Activated CD4-positive, alpha-beta memory T cell treated with anti-CD3 and anti-CD28 coated beads for 36 hours (primary cell): ENCODE measurements around the gene TMEM145. TPM values are rescaled to one million over a fixed set of nuclear protein-coding genes. Genes with fewer than 3 reads are reported as not detected.

Experiments used
- CTCF ChIA-PET: fragments of 350-600 bp; sonication (Branson Sonifier 250); formaldehyde crosslinking; loops from one replicate; lab custom pipeline; 2021; ENCODE audit warnings: antibody characterized with exemption, inconsistent platforms; lab: Charles Lee
- POLR2A ChIA-PET: fragments of 350-600 bp; sonication (Branson Sonifier 250); formaldehyde crosslinking; loops from one replicate; lab custom pipeline; 2021; ENCODE audit warnings: antibody characterized with exemption; lab: Charles Lee
- DNase-seq: peaks from one replicate; pipeline ENCODE4 v3.0.0-alpha.2; 2020
- H3K27ac Mint-ChIP-seq: one replicate; pipeline ENCODE4 v1.8.0; 2021; ENCODE audit warnings: mixed read lengths
- H3K27me3 Mint-ChIP-seq: one replicate; pipeline ENCODE4 v1.8.0; 2021; ENCODE audit warnings: mixed read lengths
- H3K36me3 Mint-ChIP-seq: one replicate; pipeline ENCODE4 v1.8.0; 2021; ENCODE audit warnings: mixed read lengths
- H3K4me1 Mint-ChIP-seq: one replicate; pipeline ENCODE4 v1.8.0; 2021; ENCODE audit warnings: low read depth, mixed read lengths
- H3K4me3 Mint-ChIP-seq: one replicate; pipeline ENCODE4 v1.8.0; 2021; ENCODE audit warnings: mild to moderate bottlenecking, mixed read lengths
- H3K9me3 Mint-ChIP-seq: one replicate; pipeline ENCODE4 v1.8.0; 2021; ENCODE audit warnings: mixed read lengths
- intact Hi-C: fragments of 100-400 bp; cut with micrococcal nuclease; formaldehyde crosslinking; loops from one replicate; pipeline ENCODE4 v1.15.1; 2023
- total RNA-seq, 2 experiments: library from RNA; stranded (reverse); gene quantifications; one replicate each; pipeline ENCODE4 v1.2.3, GENCODE V29; 2021

The TMEM145 gene
- total RNA-seq, 2 experiments from 2014 or later, result 0.29 TPM; not detected in 1

GRCh38 chr19:42284591-42285341, 28.3 kb upstream of the TMEM145 start:
- DNase-seq, result peak; percentile 46

GRCh38 chr19:42285541-42285941, 27.6 kb upstream of the TMEM145 start:
- ChIA-PET CTCF (interaction anchor here (0.8 to 2.8 kb wide), 2 partner anchors 10 to 43 kb away, joined by 5 to 12 read pairs; partner anchors contain the start of gene GSK3A), POLR2A (interaction anchor here (1.5 to 1.9 kb wide), 2 partner anchors 43 to 153 kb away, joined by 4 to 7 read pairs; partner anchors contain the start of genes GSK3A and POU2F2)
- Mint-ChIP-seq H3K36me3 (peaks cover 9% of the 10 kb centered on the region), H3K27ac (peak overlapping the region; percentile 19), H3K4me1 (peaks cover 31% of the 10 kb centered on the region), H3K27me3 (no peaks in the 10 kb centered on the region), H3K4me3 (peak overlapping the region; percentile 76), H3K9me3 (no peaks in the 10 kb centered on the region)
- no peak for DNase-seq
- intact Hi-C loops, result loop anchor here (2.0 kb wide), 1 partner anchor 87 kb away; no protein-coding TSS in a partner anchor

More at GRCh38 chr19:42284591-42285341, 28.3 kb upstream of the TMEM145 start:
- Mint-ChIP-seq H3K27ac (peak overlapping the region; percentile 72), H3K9me3 (no peaks in the 10 kb centered on the region), H3K27me3 (no peaks in the 10 kb centered on the region), H3K4me1 (peaks cover 31% of the 10 kb centered on the region), H3K4me3 (peak overlapping the region; percentile 76), H3K36me3 (peaks cover 6% of the 10 kb centered on the region)
- CTCF ChIA-PET, result interaction anchor here (0.6 to 2.8 kb wide), 3 partner anchors 11 to 45 kb away, joined by 3 to 12 read pairs (median 5); partner anchors contain the start of gene GSK3A
- POLR2A ChIA-PET, result interaction anchor here (1.3 to 1.9 kb wide), 3 partner anchors 42 to 152 kb away, joined by 3 to 7 read pairs (median 4); partner anchors contain the start of genes GSK3A and POU2F2
- intact Hi-C loops, result loop anchor here (2.0 kb wide), 1 partner anchor 86 kb away; no protein-coding TSS in a partner anchor

GRCh38 chr19:42285988-42286348, 27.1 kb upstream of the TMEM145 start:
- Mint-ChIP-seq H3K27me3 (no peaks in the 10 kb centered on the region), H3K4me3 (peak overlapping the region; percentile 76), H3K27ac (peak overlapping the region; percentile 19), H3K9me3 (no peaks in the 10 kb centered on the region), H3K36me3 (peaks cover 9% of the 10 kb centered on the region), H3K4me1 (peaks cover 31% of the 10 kb centered on the region)
- DNase-seq, result no peak
- ChIA-PET CTCF (interaction anchor here (2.8 kb wide), 1 partner anchor 10 kb away, joined by 12 read pairs; no protein-coding TSS in a partner anchor), POLR2A (no interaction called here)
- intact Hi-C loops, result loop anchor here (2.0 kb wide), 1 partner anchor 87 kb away; no protein-coding TSS in a partner anchor

- intact Hi-C loops, result no loop called here
- POLR2A ChIA-PET, result no interaction called here
Observed at GRCh38 chr19:42286349-42287016, 26.6 kb upstream of the TMEM145 start.

GRCh38 chr19:42287017-42287826, 25.9 kb upstream of the TMEM145 start:
- peaks cover 25% of the 10 kb centered on the region for H3K4me1 Mint-ChIP-seq
- peaks cover 11% of the 10 kb centered on the region for H3K36me3 Mint-ChIP-seq
- H3K27me3 Mint-ChIP-seq, result no peaks in the 10 kb centered on the region
- DNase-seq, result no peak
- H3K27ac Mint-ChIP-seq, result no peak overlapping the region
- POLR2A ChIA-PET, result no interaction called here
- CTCF ChIA-PET, result interaction anchor here (0.6 to 2.8 kb wide), 4 partner anchors 8 to 154 kb away, joined by 3 to 12 read pairs (median 5); no protein-coding TSS in a partner anchor
- intact Hi-C loops, result no loop called here
- no peak overlapping the region for H3K4me3 Mint-ChIP-seq
- H3K9me3 Mint-ChIP-seq, result no peaks in the 10 kb centered on the region

More at GRCh38 chr19:42286349-42287016, 26.6 kb upstream of the TMEM145 start:
- H3K27me3 Mint-ChIP-seq, result no peaks in the 10 kb centered on the region
- DNase-seq, result no peak
- CTCF ChIA-PET, result interaction anchor here (2.8 kb wide), 1 partner anchor 9 kb away, joined by 12 read pairs; no protein-coding TSS in a partner anchor
- peak overlapping the region; percentile 19 for H3K27ac Mint-ChIP-seq
- peaks cover 27% of the 10 kb centered on the region for H3K4me1 Mint-ChIP-seq
- H3K36me3 Mint-ChIP-seq, result peaks cover 9% of the 10 kb centered on the region
- no peaks in the 10 kb centered on the region for H3K9me3 Mint-ChIP-seq
- H3K4me3 Mint-ChIP-seq, result no peak overlapping the region

GRCh38 chr19:42287827-42288107, 25.3 kb upstream of the TMEM145 start:
- Mint-ChIP-seq H3K4me1 (peaks cover 20% of the 10 kb centered on the region), H3K9me3 (no peaks in the 10 kb centered on the region), H3K36me3 (peaks cover 11% of the 10 kb centered on the region), H3K4me3 (no peak overlapping the region), H3K27me3 (no peaks in the 10 kb centered on the region), H3K27ac (no peak overlapping the region)
- CTCF ChIA-PET, result interaction anchor here (0.6 to 1.4 kb wide), 3 partner anchors 8 to 155 kb away, joined by 3 to 6 read pairs (median 4); no protein-coding TSS in a partner anchor
- intact Hi-C loops, result no loop called here
- POLR2A ChIA-PET, result no interaction called here
- DNase-seq, result no peak

GRCh38 chr19:42288387-42288786, 24.7 kb upstream of the TMEM145 start:
- POLR2A ChIA-PET, result no interaction called here
- intact Hi-C loops, result no loop called here
- Mint-ChIP-seq H3K4me3 (no peak overlapping the region), H3K27me3 (no peaks in the 10 kb centered on the region), H3K36me3 (peaks cover 14% of the 10 kb centered on the region), H3K4me1 (peaks cover 20% of the 10 kb centered on the region), H3K27ac (no peak overlapping the region), H3K9me3 (no peaks in the 10 kb centered on the region)
- DNase-seq, result no peak
- CTCF ChIA-PET, result interaction anchor here (1.4 to 2.1 kb wide), 2 partner anchors 9 to 10 kb away, joined by 4 to 6 read pairs; no protein-coding TSS in a partner anchor

GRCh38 chr19:42288881-42289555, 24.1 kb upstream of the TMEM145 start:
- Mint-ChIP-seq H3K4me3 (no peak overlapping the region), H3K9me3 (no peaks in the 10 kb centered on the region), H3K27me3 (no peaks in the 10 kb centered on the region), H3K4me1 (peaks cover 20% of the 10 kb centered on the region), H3K27ac (no peak overlapping the region), H3K36me3 (peaks cover 15% of the 10 kb centered on the region)
- intact Hi-C loops, result no loop called here
- ChIA-PET POLR2A (no interaction called here), CTCF (interaction anchor here (2.1 kb wide), 1 partner anchor 9 kb away, joined by 4 read pairs; no protein-coding TSS in a partner anchor)
- no peak for DNase-seq

- DNase-seq, result no peak
- Mint-ChIP-seq H3K27me3 (no peaks in the 10 kb centered on the region), H3K27ac (no peak overlapping the region), H3K4me3 (no peak overlapping the region), H3K9me3 (no peaks in the 10 kb centered on the region), H3K4me1 (peaks cover 20% of the 10 kb centered on the region), H3K36me3 (peaks cover 15% of the 10 kb centered on the region)
- ChIA-PET CTCF (interaction anchor here (2.1 kb wide), 1 partner anchor 8 kb away, joined by 4 read pairs; no protein-coding TSS in a partner anchor), POLR2A (no interaction called here)
- intact Hi-C loops, result no loop called here
Observed at GRCh38 chr19:42289556-42290041, 23.5 kb upstream of the TMEM145 start.

- H3K4me1 Mint-ChIP-seq, result peaks cover 16% of the 10 kb centered on the region
- H3K36me3 Mint-ChIP-seq, result peaks cover 15% of the 10 kb centered on the region
- H3K4me3 Mint-ChIP-seq, result no peak overlapping the region
- no peaks in the 10 kb centered on the region for H3K9me3 Mint-ChIP-seq
- POLR2A ChIA-PET, result no interaction called here
- H3K27ac Mint-ChIP-seq, result no peak overlapping the region
- DNase-seq, result no peak
- intact Hi-C loops, result no loop called here
- H3K27me3 Mint-ChIP-seq, result no peaks in the 10 kb centered on the region
- CTCF ChIA-PET, result interaction anchor here (2.1 kb wide), 1 partner anchor 8 kb away, joined by 4 read pairs; no protein-coding TSS in a partner anchor
Observed at GRCh38 chr19:42290136-42290522, 23.0 kb upstream of the TMEM145 start.
